Vagina (tissue), 2 donors: ENCODE results near the gene ATG5. TPM values are rescaled to one million over a fixed set of nuclear protein-coding genes. Genes with fewer than 3 reads are reported as not detected.

Source experiments
- DNase-seq, 2 donors: peaks; one replicate each; pipeline ENCODE4 v3.0.0-alpha.2; 2017; ENCODE audit errors: extremely low spot score in 2 of 2
- H3K27ac ChIP-seq: fragments of 200-600 bp; sonication (generic); one replicate; pipeline ENCODE4 v1.5.1; 2019
- H3K27me3 ChIP-seq: fragments of 200-600 bp; sonication (generic); one replicate; pipeline ENCODE4 v1.5.1; 2019
- H3K36me3 ChIP-seq, 2 donors: fragments of 200-600 bp; sonication (generic); one replicate each; pipeline ENCODE4 v1.5.1; 2017 to 2019
- H3K4me1 ChIP-seq: fragments of 200-600 bp; sonication (generic); one replicate; pipeline ENCODE4 v1.5.1; 2019
- H3K4me3 ChIP-seq, 2 donors: fragments of 200-600 bp; sonication (generic); 1 replicate in 1 of 2; 2 replicates in 1 of 2; pipeline ENCODE4 v1.5.1; 2016 to 2019
- H3K9me3 ChIP-seq: fragments of 200-600 bp; sonication (generic); one replicate; pipeline ENCODE4 v1.5.1; 2019
- POLR2A ChIP-seq, 2 donors: fragments of 450-650 bp; IDR thresholded peaks; one replicate each; pipeline ENCODE4 v1.6.1; 2017; ENCODE audit warnings: antibody characterized with exemption in 2 of 2, mild to moderate bottlenecking in 2 of 2, moderate library complexity in 2 of 2
- POLR2AphosphoS5 ChIP-seq, 2 donors: sonication (generic); formaldehyde crosslinking; IDR thresholded peaks; one replicate each; pipeline ENCODE4 v1.9.0; 2017; ENCODE audit warnings: antibody characterized with exemption in 2 of 2, mild to moderate bottlenecking in 2 of 2, low read depth in 1 of 2; ENCODE audit not compliant: insufficient read depth in 1 of 2
- intact Hi-C: fragments of 100-400 bp; cut with DNase I; formaldehyde crosslinking; loops from one replicate; pipeline ENCODE4 v1.15.1; 2023
- total RNA-seq: library from RNA; depleted of rRNA; stranded (reverse); fragments of >200 nt; gene quantifications from one replicate; pipeline ENCODE4 v1.2.3, GENCODE V29; 2016
- TF ChIP-seq, protein P1 (sequence below), 3 experiments: fragments of 450-650 bp in 2 of 3; fragments of 200-600 bp in 1 of 3; sonication (generic) in 1 of 3; IDR thresholded peaks; one replicate each; pipeline ENCODE4 v1.5.1; 2017 to 2019; ENCODE audit warnings: antibody characterized with exemption in 3 of 3, mild to moderate bottlenecking in 2 of 3, moderate library complexity in 2 of 3

ATG5 gene
- total RNA-seq = 37.1 TPM

DNA sequence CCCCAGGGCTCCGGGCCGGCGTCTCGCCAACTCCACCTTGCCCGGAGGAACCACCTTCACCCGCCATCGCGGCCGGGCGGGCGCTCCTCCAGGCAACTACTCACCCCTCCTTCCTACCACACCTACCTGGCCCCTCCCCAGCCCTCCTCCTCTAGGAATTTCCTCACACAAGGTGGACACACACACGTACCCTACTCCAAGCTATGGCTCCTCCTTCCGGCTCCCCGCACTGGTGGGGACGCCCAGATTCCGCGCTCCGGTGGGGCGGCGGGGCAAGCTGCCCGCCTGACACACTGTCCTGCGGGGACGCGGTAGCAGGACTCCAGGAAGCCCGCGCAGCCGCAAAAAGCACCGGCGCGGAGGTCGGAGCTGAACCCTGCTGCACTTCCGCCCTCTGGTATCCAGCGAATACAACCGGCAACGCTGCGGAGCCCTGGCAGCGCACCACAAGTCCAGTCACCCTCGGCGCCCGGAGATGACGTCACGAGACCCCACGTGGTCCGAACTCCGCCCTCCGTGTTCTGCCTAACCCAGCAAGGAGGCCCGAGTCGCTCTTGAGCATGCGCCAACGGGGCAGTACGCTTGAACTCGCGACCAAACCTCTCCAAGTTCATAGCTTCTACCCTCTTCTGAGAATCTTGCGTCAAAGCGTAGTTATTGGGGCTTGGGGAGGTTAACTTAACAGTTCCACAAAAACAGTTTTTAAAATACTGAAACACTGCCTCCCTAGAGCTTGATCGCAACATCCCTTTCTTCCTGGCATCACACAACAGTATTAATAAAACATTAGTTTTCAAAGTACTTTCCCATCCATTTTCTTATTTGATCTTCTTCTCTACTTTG, at the start of gene ATG5:
Gene ATG5 (minus strand): TSS at position 425 of the 843 bp plus-strand sequence. CDS start 9,552 bp downstream, outside the sequence.
- TF ChIP-seq POLR2AphosphoS5 (IDR thresholded peaks at IDR 0.05; ENCODE audit: insufficient read depth in 1 of 2, low read depth in 1 of 2) = peak; percentile 94
- TF ChIP-seq POLR2A (IDR thresholded peaks at IDR 0.05) = no peak
- TF ChIP-seq, protein P1, sequence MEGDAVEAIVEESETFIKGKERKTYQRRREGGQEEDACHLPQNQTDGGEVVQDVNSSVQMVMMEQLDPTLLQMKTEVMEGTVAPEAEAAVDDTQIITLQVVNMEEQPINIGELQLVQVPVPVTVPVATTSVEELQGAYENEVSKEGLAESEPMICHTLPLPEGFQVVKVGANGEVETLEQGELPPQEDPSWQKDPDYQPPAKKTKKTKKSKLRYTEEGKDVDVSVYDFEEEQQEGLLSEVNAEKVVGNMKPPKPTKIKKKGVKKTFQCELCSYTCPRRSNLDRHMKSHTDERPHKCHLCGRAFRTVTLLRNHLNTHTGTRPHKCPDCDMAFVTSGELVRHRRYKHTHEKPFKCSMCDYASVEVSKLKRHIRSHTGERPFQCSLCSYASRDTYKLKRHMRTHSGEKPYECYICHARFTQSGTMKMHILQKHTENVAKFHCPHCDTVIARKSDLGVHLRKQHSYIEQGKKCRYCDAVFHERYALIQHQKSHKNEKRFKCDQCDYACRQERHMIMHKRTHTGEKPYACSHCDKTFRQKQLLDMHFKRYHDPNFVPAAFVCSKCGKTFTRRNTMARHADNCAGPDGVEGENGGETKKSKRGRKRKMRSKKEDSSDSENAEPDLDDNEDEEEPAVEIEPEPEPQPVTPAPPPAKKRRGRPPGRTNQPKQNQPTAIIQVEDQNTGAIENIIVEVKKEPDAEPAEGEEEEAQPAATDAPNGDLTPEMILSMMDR (IDR thresholded peaks at IDR 0.05) = peak in 1 of 3 experiments; percentile 10
- H3K27me3 ChIP-seq = no peaks in the 10 kb centered on the region
- no peaks in the 10 kb centered on the region for H3K9me3 ChIP-seq
- DNase-seq = peak; percentile 97 to 99
- intact Hi-C loops = no loop called here
- H3K27ac ChIP-seq = peak within 1 kb of the TSS; percentile 91
- H3K4me3 ChIP-seq = peak within 1 kb of the TSS; percentile 89 to 92
- H3K36me3 ChIP-seq = no peaks in the 10 kb centered on the region
- H3K4me1 ChIP-seq = peaks cover 16% of the 10 kb centered on the region

DNA sequence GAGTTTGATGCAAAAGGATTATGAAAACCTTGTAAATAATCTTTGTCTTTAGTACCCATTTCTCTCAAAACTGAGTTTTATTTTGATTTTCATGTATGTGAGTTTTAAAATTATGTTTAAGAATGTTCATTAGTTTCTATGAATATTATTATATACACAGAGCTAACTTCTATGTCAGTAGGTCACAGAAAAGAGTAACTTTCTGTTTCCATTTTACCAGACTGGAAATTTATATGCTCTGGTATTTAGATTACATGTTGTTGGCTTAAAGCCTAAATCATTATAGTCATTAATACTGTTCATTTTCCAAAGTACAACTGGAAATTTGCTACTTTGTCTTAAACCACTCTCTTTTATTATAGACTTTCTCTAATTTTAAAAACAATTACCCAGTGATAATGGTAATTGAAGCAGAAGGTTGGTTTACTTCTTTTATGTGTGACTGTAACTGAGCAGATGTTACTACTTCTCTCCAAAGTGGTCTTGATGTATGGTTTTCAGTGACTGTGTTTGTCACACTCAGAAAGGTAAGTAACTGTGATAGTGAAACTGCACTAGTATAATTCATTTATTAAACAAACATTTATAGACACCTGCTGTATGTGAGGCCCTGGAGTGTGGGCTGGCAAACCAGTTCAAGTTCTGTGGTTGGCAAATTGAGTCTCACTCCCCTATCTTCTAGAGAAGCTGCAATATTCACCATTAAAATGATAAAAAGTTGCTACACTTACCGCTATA, 48.1 kb upstream of the ATG5 start:
- Histone ChIP-seq H3K4me1 (peaks cover 17% of the 10 kb centered on the region), H3K36me3 (no peaks in the 10 kb centered on the region), H3K9me3 (no peaks in the 10 kb centered on the region), H3K4me3 (no peak overlapping the region), H3K27me3 (no peaks in the 10 kb centered on the region), H3K27ac (no peak overlapping the region)
- TF ChIP-seq POLR2AphosphoS5 (IDR thresholded peaks at IDR 0.05; ENCODE audit: insufficient read depth in 1 of 2, low read depth in 1 of 2) = no peak
- no peak for TF ChIP-seq POLR2A (IDR thresholded peaks at IDR 0.05)
- TF ChIP-seq, protein P1 (IDR thresholded peaks at IDR 0.05) = no peak
- DNase-seq = no peak
- intact Hi-C loops = no loop called here

DNA sequence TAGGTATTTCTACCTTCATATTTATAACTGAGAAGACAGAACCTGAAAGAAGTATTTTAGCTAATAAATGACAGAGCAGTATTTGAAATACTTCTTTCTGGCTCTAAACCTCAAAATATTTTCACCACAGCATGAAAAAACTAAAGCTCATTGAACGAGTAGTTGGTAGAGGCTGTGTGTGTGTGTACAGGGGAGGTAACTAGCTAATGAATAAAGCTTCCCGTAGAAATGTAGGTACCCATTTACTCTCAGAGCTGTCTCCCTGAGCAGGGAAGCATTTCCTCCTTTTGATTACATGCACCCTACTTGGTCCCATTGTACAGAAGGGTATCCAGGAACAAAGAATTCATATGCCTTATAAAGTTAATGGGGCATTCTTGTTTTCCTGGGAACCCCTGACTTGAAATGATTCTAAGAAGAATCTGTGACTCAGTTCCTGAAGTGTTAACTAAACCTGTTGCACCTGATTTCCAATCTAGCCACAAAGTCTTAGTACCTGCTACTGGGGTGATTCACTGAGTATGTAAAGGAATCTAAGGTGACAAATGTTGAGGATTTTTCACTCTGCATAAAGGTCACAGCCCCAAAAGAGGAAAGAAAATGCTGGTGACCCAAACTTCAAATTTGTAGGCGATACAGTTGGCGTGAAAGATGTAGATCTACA, 47.4 kb upstream of the ATG5 start:
- TF ChIP-seq POLR2AphosphoS5 (IDR thresholded peaks at IDR 0.05; ENCODE audit: insufficient read depth in 1 of 2, low read depth in 1 of 2) (peak in 1 of 2 donors; percentile 43), POLR2A (IDR thresholded peaks at IDR 0.05) (no peak)
- TF ChIP-seq, protein P1 (IDR thresholded peaks at IDR 0.05) = no peak
- intact Hi-C loops = no loop called here
- DNase-seq = no peak
- H3K4me3 ChIP-seq = no peak overlapping the region
- peaks cover 17% of the 10 kb centered on the region for H3K4me1 ChIP-seq
- H3K27me3 ChIP-seq = no peaks in the 10 kb centered on the region
- no peak overlapping the region for H3K27ac ChIP-seq
- H3K36me3 ChIP-seq = no peaks in the 10 kb centered on the region
- no peaks in the 10 kb centered on the region for H3K9me3 ChIP-seq

DNA sequence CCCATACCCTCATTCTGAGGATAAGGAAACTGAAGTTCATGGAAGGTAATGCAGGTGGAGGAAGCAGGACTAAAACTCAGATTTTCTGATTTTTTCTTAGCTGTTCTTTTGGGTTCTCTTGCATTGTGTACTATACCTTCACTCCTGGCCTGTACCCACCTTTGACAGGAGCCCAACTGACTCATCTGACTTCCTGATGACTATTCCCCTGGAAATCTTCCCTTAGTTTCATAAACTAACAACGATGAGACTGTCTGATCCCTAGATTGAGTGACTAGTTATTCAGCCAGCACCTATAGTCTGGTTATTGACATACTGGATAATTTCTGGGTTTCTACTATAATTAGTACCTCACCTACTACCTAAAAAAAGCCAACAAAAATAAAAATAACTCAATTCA, 45.1 kb upstream of the ATG5 start:
- Histone ChIP-seq H3K27me3 (no peaks in the 10 kb centered on the region), H3K27ac (no peak overlapping the region), H3K36me3 (no peaks in the 10 kb centered on the region), H3K4me3 (no peak overlapping the region), H3K4me1 (peaks cover 11% of the 10 kb centered on the region), H3K9me3 (no peaks in the 10 kb centered on the region)
- no peak for DNase-seq
- intact Hi-C loops = no loop called here
- TF ChIP-seq POLR2A (IDR thresholded peaks at IDR 0.05) (no peak), POLR2AphosphoS5 (IDR thresholded peaks at IDR 0.05; ENCODE audit: insufficient read depth in 1 of 2, low read depth in 1 of 2) (peak in 1 of 2 donors; percentile 10)
- TF ChIP-seq, protein P1 (IDR thresholded peaks at IDR 0.05) = no peak
